Gastrocnemius medialis (tissue), 4 donors: Measurements from ENCODE around the gene GLI3.

Experiments used
- POLR2A ChIP-seq, 2 donors: fragments of 450-650 bp; IDR thresholded peaks; one replicate each; pipeline ENCODE4 v1.6.1; 2017; ENCODE audit warnings: antibody characterized with exemption in 2 of 2, mild to moderate bottlenecking in 2 of 2, moderate library complexity in 2 of 2
- TF ChIP-seq, protein P1 (sequence below), 5 experiments: fragments of 450-650 bp in 3 of 5; fragments of 200-600 bp in 2 of 5; sonication (generic) in 2 of 5; IDR thresholded peaks in 4 of 5; conservative IDR thresholded peaks in 1 of 5; 1 replicate in 4 of 5; 2 replicates in 1 of 5; pipeline ENCODE4 v1.5.1; 2016 to 2019; ENCODE audit warnings: antibody characterized with exemption in 5 of 5, mild to moderate bottlenecking in 3 of 5, moderate library complexity in 3 of 5

DNA sequence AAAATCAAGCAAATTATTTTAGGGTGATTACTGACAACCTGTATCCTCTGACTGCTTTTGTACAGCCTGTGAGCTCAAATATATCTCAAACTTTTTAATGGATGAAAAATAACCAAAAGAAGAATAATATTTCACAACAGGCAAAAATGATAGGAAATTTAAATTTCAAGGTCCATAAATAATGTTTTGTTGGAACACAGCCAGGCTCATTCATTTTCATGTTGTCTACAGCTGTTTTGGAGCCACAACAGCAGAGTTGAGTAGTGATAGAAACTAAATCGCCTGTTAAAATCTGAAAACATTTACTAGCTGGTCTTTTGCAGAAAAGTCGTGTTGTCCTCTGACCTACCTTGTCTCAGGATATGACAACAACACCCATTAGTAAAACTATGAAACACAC, 75.9 kb downstream of the GLI3 start:
- TF ChIP-seq POLR2A (IDR thresholded peaks at IDR 0.05) = no peak
- TF ChIP-seq, protein P1, sequence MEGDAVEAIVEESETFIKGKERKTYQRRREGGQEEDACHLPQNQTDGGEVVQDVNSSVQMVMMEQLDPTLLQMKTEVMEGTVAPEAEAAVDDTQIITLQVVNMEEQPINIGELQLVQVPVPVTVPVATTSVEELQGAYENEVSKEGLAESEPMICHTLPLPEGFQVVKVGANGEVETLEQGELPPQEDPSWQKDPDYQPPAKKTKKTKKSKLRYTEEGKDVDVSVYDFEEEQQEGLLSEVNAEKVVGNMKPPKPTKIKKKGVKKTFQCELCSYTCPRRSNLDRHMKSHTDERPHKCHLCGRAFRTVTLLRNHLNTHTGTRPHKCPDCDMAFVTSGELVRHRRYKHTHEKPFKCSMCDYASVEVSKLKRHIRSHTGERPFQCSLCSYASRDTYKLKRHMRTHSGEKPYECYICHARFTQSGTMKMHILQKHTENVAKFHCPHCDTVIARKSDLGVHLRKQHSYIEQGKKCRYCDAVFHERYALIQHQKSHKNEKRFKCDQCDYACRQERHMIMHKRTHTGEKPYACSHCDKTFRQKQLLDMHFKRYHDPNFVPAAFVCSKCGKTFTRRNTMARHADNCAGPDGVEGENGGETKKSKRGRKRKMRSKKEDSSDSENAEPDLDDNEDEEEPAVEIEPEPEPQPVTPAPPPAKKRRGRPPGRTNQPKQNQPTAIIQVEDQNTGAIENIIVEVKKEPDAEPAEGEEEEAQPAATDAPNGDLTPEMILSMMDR (IDR thresholded peaks at IDR 0.05 in 4 of 5, conservative IDR thresholded peaks at IDR 0.05 in 1 of 5) = no peak
